NCI-H345 treated with DMSO at 0.1 percent for 48 hours (cell line): Measurements from ENCODE around the gene CAMTA1.

Experiments
- DNase-seq: peaks from one replicate; lab custom pipeline; 2025; ENCODE audit not compliant: unreplicated experiment; lab: John Stamatoyannopoulos, UW

CAMTA1 gene

GRCh38 chr1:7018826-7019225 lies 233.6 kb downstream of the CAMTA1 start:
- DNase-seq: no peak

- no peak for DNase-seq
These were observed 234.3 kb downstream of the CAMTA1 start for GRCh38 chr1:7019510-7019909.

GRCh38 chr1:7022058-7022457 lies 236.8 kb downstream of the CAMTA1 start:
- no peak for DNase-seq

GRCh38 chr1:7025013-7025412 lies 239.8 kb downstream of the CAMTA1 start:
- no peak for DNase-seq

- DNase-seq: no peak
These were observed 240.9 kb downstream of the CAMTA1 start for GRCh38 chr1:7026169-7026568.

- no peak for DNase-seq
These were observed 247.7 kb downstream of the CAMTA1 start for GRCh38 chr1:7032992-7033391.

GRCh38 chr1:7036386-7036785 lies 251.1 kb downstream of the CAMTA1 start:
- DNase-seq: no peak

GRCh38 chr1:7039590-7040220 lies 254.5 kb downstream of the CAMTA1 start:
- no peak for DNase-seq

- DNase-seq: no peak
These were observed 255.9 kb downstream of the CAMTA1 start for GRCh38 chr1:7040969-7041695.

GRCh38 chr1:7042322-7043190 lies 257.3 kb downstream of the CAMTA1 start:
- peak; percentile 22 for DNase-seq

- no peak for DNase-seq
These were observed 257.9 kb downstream of the CAMTA1 start for GRCh38 chr1:7043191-7043549.

GRCh38 chr1:7043719-7044535 lies 258.7 kb downstream of the CAMTA1 start:
- no peak for DNase-seq

- DNase-seq: no peak
These were observed 260.6 kb downstream of the CAMTA1 start for GRCh38 chr1:7045897-7046296.

- no peak for DNase-seq
These were observed 261.1 kb downstream of the CAMTA1 start for GRCh38 chr1:7046314-7046713.

- no peak for DNase-seq
These were observed 261.6 kb downstream of the CAMTA1 start for GRCh38 chr1:7046891-7047290.

GRCh38 chr1:7047866-7048265 lies 262.6 kb downstream of the CAMTA1 start:
- DNase-seq: no peak

GRCh38 chr1:7048395-7048794 lies 263.1 kb downstream of the CAMTA1 start:
- DNase-seq: no peak

- no peak for DNase-seq
These were observed 264.8 kb downstream of the CAMTA1 start for GRCh38 chr1:7049913-7050625.

- no peak for DNase-seq
These were observed 265.8 kb downstream of the CAMTA1 start for GRCh38 chr1:7050751-7051665.
